ENCODE measurements around the gene NSMCE4A. TPM values are rescaled to one million over a fixed set of nuclear protein-coding genes. Genes with fewer than 3 reads are reported as not detected.

Gene NSMCE4A
- total RNA-seq, 1 donor: 30.2 TPM

DNA sequence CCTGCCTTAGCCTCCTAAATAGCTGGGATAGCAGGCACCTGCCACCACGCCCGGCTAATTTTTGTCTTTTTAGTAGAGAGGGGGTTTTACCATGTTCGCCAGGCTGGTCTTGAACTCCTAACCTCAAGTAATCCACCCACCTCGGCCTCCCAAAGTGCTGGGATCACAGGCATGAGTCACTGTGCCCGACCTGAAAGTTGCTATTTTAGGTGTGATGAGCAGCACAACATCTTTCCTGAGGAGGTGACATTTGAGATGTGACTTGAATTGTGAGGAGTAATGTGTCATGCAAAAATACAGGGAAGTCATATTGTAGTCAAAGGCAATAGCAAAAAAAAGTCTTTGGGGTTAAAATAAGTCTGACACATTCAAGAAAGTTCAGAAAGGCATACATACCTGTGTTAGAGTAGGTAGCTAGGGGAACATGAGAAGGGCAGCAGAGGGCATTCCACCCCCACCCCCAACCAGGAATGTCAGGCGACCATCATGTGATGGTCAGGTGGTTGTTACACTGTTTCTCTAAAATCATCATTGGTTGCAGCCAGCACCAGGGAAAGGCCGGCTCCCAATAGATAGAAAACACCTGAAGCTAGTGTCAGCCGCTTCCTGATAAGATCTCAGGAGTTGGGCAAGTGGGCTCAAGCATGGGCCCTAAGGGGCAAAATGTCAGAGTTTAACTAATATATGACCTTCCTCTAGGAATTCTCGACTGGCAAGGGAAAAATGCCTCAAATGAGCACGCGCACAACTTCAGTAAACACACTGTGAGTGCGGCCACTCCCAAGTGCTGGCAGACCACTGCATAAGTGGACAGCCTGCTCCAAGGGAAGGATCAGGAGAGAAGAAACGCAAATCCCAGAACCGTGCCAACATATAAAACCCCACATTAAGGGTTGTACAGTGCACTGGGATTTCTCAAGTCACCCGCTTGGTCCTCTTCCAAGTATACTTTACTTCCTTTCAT lies 13.6 kb upstream of the NSMCE4A start, which contains the start of gene TACC2:
TACC2 (plus strand) TSS at position 803 of the 964 bp plus-strand sequence. CDS start 32,819 bp downstream, outside the sequence.
- DNase-seq (ENCODE audit: low read depth): no peak
- TF ChIP-seq, protein P1, sequence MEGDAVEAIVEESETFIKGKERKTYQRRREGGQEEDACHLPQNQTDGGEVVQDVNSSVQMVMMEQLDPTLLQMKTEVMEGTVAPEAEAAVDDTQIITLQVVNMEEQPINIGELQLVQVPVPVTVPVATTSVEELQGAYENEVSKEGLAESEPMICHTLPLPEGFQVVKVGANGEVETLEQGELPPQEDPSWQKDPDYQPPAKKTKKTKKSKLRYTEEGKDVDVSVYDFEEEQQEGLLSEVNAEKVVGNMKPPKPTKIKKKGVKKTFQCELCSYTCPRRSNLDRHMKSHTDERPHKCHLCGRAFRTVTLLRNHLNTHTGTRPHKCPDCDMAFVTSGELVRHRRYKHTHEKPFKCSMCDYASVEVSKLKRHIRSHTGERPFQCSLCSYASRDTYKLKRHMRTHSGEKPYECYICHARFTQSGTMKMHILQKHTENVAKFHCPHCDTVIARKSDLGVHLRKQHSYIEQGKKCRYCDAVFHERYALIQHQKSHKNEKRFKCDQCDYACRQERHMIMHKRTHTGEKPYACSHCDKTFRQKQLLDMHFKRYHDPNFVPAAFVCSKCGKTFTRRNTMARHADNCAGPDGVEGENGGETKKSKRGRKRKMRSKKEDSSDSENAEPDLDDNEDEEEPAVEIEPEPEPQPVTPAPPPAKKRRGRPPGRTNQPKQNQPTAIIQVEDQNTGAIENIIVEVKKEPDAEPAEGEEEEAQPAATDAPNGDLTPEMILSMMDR (IDR thresholded peaks at IDR 0.05; ENCODE audit: insufficient read depth, low read depth, low read length): no peak

DNA sequence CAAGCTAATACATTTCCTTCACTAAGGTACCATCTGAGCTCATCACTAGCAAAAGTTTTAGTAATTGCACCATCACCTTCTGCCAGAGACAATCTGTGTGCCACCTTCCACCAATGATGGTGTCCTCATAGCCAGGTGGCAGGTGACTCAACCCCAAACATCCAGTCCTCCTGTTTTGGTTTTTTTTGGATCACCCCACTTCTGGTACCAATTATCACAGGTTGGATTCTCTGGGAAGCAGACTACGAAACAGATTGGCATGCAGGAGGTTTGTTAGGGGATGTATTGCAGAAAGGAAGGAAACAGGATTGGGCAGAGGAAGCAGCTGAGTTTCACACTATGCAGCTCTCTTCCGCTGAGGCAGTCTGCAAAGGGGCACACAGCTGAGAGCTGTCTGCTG lies 9.4 kb upstream of the NSMCE4A start:
- DNase-seq (ENCODE audit: low read depth): no peak
- TF ChIP-seq, protein P1 (IDR thresholded peaks at IDR 0.05; ENCODE audit: insufficient read depth, low read depth, low read length): no peak

More for the DNA sequence above, 13.6 kb upstream of the NSMCE4A start, which contains the start of gene TACC2:
- H3K4me3 ChIP-seq (ENCODE audit: low read depth, low read length): no peak within 1 kb of the TSS

DNA sequence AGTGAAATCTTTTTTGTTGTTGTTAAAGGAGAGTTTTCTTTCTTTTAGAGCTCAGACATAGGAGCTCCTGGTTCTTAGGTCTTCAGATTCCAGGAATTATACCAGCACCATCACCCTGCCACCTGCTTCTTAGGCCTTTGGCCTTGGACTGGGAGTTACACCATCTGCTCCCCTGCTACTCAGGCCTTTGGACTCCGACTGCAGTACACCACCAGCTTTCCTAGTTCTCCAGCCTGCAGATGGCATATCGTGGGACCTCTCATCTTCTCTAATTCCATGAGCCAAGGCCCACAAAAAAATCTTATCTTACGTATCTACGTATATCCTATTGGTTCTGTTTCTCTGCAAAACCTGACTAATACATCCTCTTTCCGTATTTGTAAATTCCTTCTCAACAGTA lies 8.8 kb upstream of the NSMCE4A start:
- H3K4me3 ChIP-seq (ENCODE audit: low read depth, low read length): no peak overlapping the region
- TF ChIP-seq, protein P1 (IDR thresholded peaks at IDR 0.05; ENCODE audit: insufficient read depth, low read depth, low read length): no peak
- no peak for DNase-seq (ENCODE audit: low read depth)

More for the DNA sequence above, 9.4 kb upstream of the NSMCE4A start:
- no peak overlapping the region for H3K4me3 ChIP-seq (ENCODE audit: low read depth, low read length)

DNA sequence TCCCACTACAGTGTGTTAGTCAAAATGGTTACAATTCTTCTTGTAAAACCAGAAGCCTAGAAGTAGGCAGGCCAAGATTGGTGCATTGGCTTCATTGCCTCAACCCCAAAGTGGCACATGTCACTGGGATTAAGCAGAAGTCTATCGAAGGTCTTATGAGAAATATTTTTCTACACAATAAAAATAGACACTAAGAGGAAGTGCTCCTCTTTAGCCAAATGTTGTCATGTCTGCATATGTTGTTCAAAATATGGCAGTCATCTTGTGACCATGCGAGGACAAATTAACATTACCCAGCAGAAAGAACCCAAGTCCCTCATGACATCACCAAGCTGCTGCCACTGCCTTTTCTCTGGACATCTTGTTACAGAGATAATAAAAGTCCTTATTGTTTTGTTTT lies 6.3 kb upstream of the NSMCE4A start:
- TF ChIP-seq, protein P1 (IDR thresholded peaks at IDR 0.05; ENCODE audit: insufficient read depth, low read depth, low read length): no peak
- DNase-seq (ENCODE audit: low read depth): no peak
- no peak overlapping the region for H3K4me3 ChIP-seq (ENCODE audit: low read depth, low read length)

DNA sequence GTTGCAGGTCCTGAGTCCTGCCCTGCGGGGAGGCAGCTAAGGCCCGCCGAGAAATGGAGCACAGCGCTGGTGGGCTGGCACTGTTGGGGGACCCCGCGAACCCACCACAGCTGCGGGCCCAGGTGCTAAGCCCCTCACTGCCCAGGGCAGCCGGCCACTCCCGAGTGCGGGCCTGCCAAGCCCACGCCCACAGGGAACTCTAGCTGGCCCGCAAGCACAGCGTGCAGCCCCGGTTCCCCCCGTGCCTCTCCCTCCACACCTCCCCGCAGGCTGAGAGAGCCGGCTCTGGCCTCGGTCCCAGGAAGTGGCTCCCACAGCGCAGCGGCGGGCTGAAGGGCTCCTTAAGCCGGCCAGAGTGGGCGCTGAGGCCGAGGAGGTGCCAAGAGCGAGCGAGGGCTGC lies 3.5 kb upstream of the NSMCE4A start:
- no peak for DNase-seq (ENCODE audit: low read depth)
- no peak overlapping the region for H3K4me3 ChIP-seq (ENCODE audit: low read depth, low read length)
- TF ChIP-seq, protein P1 (IDR thresholded peaks at IDR 0.05; ENCODE audit: insufficient read depth, low read depth, low read length): no peak

DNA sequence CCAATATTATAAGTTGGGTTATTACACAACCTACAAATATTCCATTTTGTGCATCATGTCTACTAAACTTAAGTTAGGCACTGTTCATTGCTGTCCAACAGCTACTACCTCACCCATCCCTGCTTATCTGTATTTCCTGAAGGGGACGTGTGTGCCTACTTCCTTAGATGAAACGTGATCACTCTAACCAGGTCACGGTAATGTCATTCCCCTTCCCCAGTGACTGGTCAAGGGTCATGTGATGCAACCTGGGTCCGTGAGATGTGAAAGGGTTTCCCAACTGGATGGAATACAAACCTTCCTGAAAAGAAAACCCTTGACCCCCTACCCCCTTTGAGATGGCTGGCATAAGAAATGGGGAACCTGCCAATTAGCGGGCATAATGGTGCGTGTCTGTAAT lies 1.6 kb upstream of the NSMCE4A start:
- TF ChIP-seq, protein P1 (IDR thresholded peaks at IDR 0.05; ENCODE audit: insufficient read depth, low read depth, low read length): no peak
- no peak for DNase-seq (ENCODE audit: low read depth)
- no peak overlapping the region for H3K4me3 ChIP-seq (ENCODE audit: low read depth, low read length)
